LNCaP clone FGC (cell line): Measurements from ENCODE around the gene MAX.
A peak's percentile ranks its signal among the peaks of the same experiment; 100 is the strongest.

Experiments
- DNase-seq: peaks from one replicate; pipeline ENCODE4 v3.0.0-alpha.2; 2011; ENCODE audit warnings: low read depth
- H3K4me3 ChIP-seq: 2 replicates; pipeline ENCODE4 v1.5.1; 2011; ENCODE audit warnings: mild to moderate bottlenecking, low read depth, low read length, control low read depth
- CTCF ChIP-seq: IDR thresholded peaks from 2 replicates; pipeline ENCODE4 v1.5.1; 2012; ENCODE audit warnings: mild to moderate bottlenecking; ENCODE audit not compliant: control insufficient read depth, insufficient read depth; ENCODE audit errors: extremely low read depth

The MAX gene

GRCh38 chr14:65104791-65105190 lies 2.5 kb upstream of the MAX start:
- no peak for DNase-seq
- H3K4me3 ChIP-seq, result no peak overlapping the region
- TF ChIP-seq CTCF, result no peak

- DNase-seq, result no peak
- peak overlapping the region; percentile 67 for H3K4me3 ChIP-seq
- TF ChIP-seq CTCF, result peak; percentile 46; the same call in 1 of the 2 replicates
Observed at GRCh38 chr14:65103150-65103760, 938 bp upstream of the MAX start.

GRCh38 chr14:65101631-65102440 lies 481 bp downstream of the MAX start:
- no peak for DNase-seq

GRCh38 chr14:65100922-65101541 lies 1.3 kb downstream of the MAX start:
- TF ChIP-seq CTCF, result no peak
- no peak for DNase-seq
- H3K4me3 ChIP-seq, result peak overlapping the region; percentile 96

More at GRCh38 chr14:65101631-65102440, 481 bp downstream of the MAX start:
- TF ChIP-seq CTCF, result no peak
- peak overlapping the region; percentile 96 for H3K4me3 ChIP-seq

GRCh38 chr14:65098586-65098985 lies 3.7 kb downstream of the MAX start:
- no peak for TF ChIP-seq CTCF
- DNase-seq, result no peak
- H3K4me3 ChIP-seq, result no peak overlapping the region

GRCh38 chr14:65096323-65097089 lies 5.8 kb downstream of the MAX start:
- no peak for TF ChIP-seq CTCF
- DNase-seq, result no peak
- H3K4me3 ChIP-seq, result peak overlapping the region; percentile 38
